ENCODE data around the gene ASIC2.

GRCh38 chr17:33085256-33085655 lies 207.8 kb downstream of the ASIC2 start:
- TF ChIP-seq REST (IDR thresholded peaks at IDR 0.05; ENCODE audit: unreplicated experiment) = no peak
- TF ChIP-seq CTCF (conservative IDR thresholded peaks at IDR 0.05; ENCODE audit: low read depth in 2 of 2) = no peak
- no peak for TF ChIP-seq EZH2 (IDR thresholded peaks at IDR 0.05; ENCODE audit: low read depth, unreplicated experiment)
- TF ChIP-seq POLR2AphosphoS5 (IDR thresholded peaks at IDR 0.05; ENCODE audit: low read depth) = no peak
- no peak for TF ChIP-seq JUNB (IDR thresholded peaks at IDR 0.05; ENCODE audit: unreplicated experiment)
- TF ChIP-seq EZH2phosphoT487 (IDR thresholded peaks at IDR 0.05; ENCODE audit: unreplicated experiment) = no peak
- no peak for TF ChIP-seq CREB1 (CRISPR knock-in tag; IDR thresholded peaks at IDR 0.05; ENCODE audit: low read depth)
- no peak for TF ChIP-seq ZNF114 (CRISPR knock-in tag; IDR thresholded peaks at IDR 0.05)
- TF ChIP-seq ETS1 (IDR thresholded peaks at IDR 0.05) = no peak
